SK-N-SH (cell line): ENCODE measurements around the gene MCF2L2. TPM values are rescaled to one million over a fixed set of nuclear protein-coding genes. Genes with fewer than 3 reads are reported as not detected.

ENCODE experiments used
- CTCF ChIA-PET: fragments of 300-600, 350-600 bp; formaldehyde crosslinking; extraction: SDS; loops from one replicate; lab custom pipeline; 2021; lab: Yijun Ruan, JAX
- POLR2A ChIA-PET: fragments of 350-600 bp; sonication (Branson Sonifier 250); formaldehyde crosslinking; extraction: SDS; loops from one replicate; lab custom pipeline; 2020; ENCODE audit warnings: antibody characterized with exemption, inconsistent platforms; lab: Yijun Ruan, JAX
- DNase-seq: peaks from one replicate; pipeline ENCODE4 v3.0.0; 2012
- H2AFZ ChIP-seq: fragments of 200-600 bp; sonication (generic); 2 replicates; pipeline ENCODE4 v1.8.1; 2016; ENCODE audit warnings: antibody characterized with exemption, mild to moderate bottlenecking, low read depth
- H3F3A ChIP-seq: fragments of 200-600 bp; sonication (generic); replicated peaks from 2 replicates; pipeline ENCODE3; 2016; ENCODE audit warnings: antibody characterized with exemption, mild to moderate bottlenecking; ENCODE audit not compliant: insufficient read depth
- H3K27ac ChIP-seq, 2 experiments: fragments of 200-500 bp in 1 of 2; fragments of 200-600 bp in 1 of 2; sonication (Bioruptor generic) in 1 of 2; sonication (generic), shearing (Covaris generic) in 1 of 2; 2 replicates each; pipeline versions ENCODE4 v1.5.1 to v1.6.1; 2014 to 2016; ENCODE audit warnings: low read depth in 2 of 2, inconsistent platforms in 1 of 2, low read length in 1 of 2, mild to moderate bottlenecking in 1 of 2, mixed read lengths in 1 of 2
- H3K27me3 ChIP-seq: fragments of 200-600 bp; sonication (generic), shearing (Covaris generic); 2 replicates; pipeline ENCODE4 v1.6.1; 2016; ENCODE audit warnings: mixed run types; ENCODE audit not compliant: insufficient read depth
- H3K36me3 ChIP-seq, 2 experiments: fragments of 200-500 bp in 1 of 2; fragments of 200-600 bp in 1 of 2; sonication (Bioruptor generic) in 1 of 2; sonication (generic) in 1 of 2; replicated peaks in 1 of 2; 2 replicates each; pipeline versions ENCODE3 to v1.5.1; 2014 to 2016; ENCODE audit warnings: low read length in 1 of 2, mild to moderate bottlenecking in 1 of 2; ENCODE audit not compliant: insufficient read depth in 2 of 2, control insufficient read depth in 1 of 2
- H3K4me1 ChIP-seq, 2 experiments: fragments of 200-500 bp in 1 of 2; fragments of 200-600 bp in 1 of 2; sonication (Bioruptor generic) in 1 of 2; sonication (generic), shearing (Covaris generic) in 1 of 2; 2 replicates each; pipeline versions ENCODE4 v1.5.1 to v1.6.1; 2014 to 2016; ENCODE audit warnings: low read depth in 1 of 2, low read length in 1 of 2, mixed run types in 1 of 2; ENCODE audit not compliant: insufficient read depth in 2 of 2, control insufficient read depth in 1 of 2
- H3K4me2 ChIP-seq: fragments of 200-600 bp; sonication (generic), shearing (Covaris generic); 2 replicates; pipeline ENCODE4 v1.6.1; 2017; ENCODE audit warnings: mixed run types
- H3K4me3 ChIP-seq, 2 experiments: fragments of 200-500 bp in 1 of 2; fragments of 200-600 bp in 1 of 2; sonication (Bioruptor generic) in 1 of 2; sonication (generic), shearing (Covaris generic) in 1 of 2; 2 replicates each; pipeline versions ENCODE4 v1.5.1 to v1.8.1; 2014 to 2016; ENCODE audit warnings: low read depth in 2 of 2, inconsistent platforms in 1 of 2, low read length in 1 of 2, mild to moderate bottlenecking in 1 of 2, mixed read lengths in 1 of 2, moderate library complexity in 1 of 2
- H3K79me2 ChIP-seq: fragments of 200-600 bp; sonication (generic); 2 replicates; pipeline ENCODE4 v1.8.1; 2017; ENCODE audit warnings: mild to moderate bottlenecking; ENCODE audit not compliant: insufficient read depth
- H3K9ac ChIP-seq: fragments of 200-600 bp; sonication (generic); 2 replicates; pipeline ENCODE4 v1.6.1; 2017; ENCODE audit warnings: mixed run types
- H3K9me2 ChIP-seq: fragments of 200-600 bp; sonication (generic); 2 replicates; pipeline ENCODE4 v1.6.1; 2017; ENCODE audit warnings: mixed run types
- H3K9me3 ChIP-seq: fragments of 200-600 bp; sonication (generic); 2 replicates; pipeline ENCODE4 v1.6.1; 2017; ENCODE audit warnings: mixed run types, mild to moderate bottlenecking, moderate library complexity
- H4K20me1 ChIP-seq: fragments of 200-600 bp; sonication (generic); 2 replicates; pipeline ENCODE4 v1.6.1; 2017; ENCODE audit warnings: mild to moderate bottlenecking, mixed run types; ENCODE audit not compliant: insufficient read depth
- ELF1 ChIP-seq: IDR thresholded peaks from 2 replicates; pipeline ENCODE4 v1.4.0; 2012
- EP300 ChIP-seq, 2 experiments: IDR thresholded peaks; 2 replicates each; pipeline versions ENCODE4 v1.4.0 to v1.6.1; 2012; ENCODE audit warnings: borderline replicate concordance in 1 of 2, low read depth in 1 of 2, low read length in 1 of 2
- EZH2phosphoT487 ChIP-seq: fragments of 200-600 bp; sonication (generic); IDR thresholded peaks from 2 replicates; pipeline ENCODE4 v1.6.1; 2017; ENCODE audit warnings: low read depth, mixed run types, mild to moderate bottlenecking, antibody characterized with exemption, moderate library complexity, borderline replicate concordance
- FOXJ3 ChIP-seq: sonication (generic); formaldehyde crosslinking; IDR thresholded peaks from 2 replicates; pipeline ENCODE4 v1.5.1; 2020; ENCODE audit warnings: mild to moderate bottlenecking, missing genetic modification reagents
- GABPA ChIP-seq: IDR thresholded peaks from 2 replicates; pipeline ENCODE4 v1.4.0; 2012; ENCODE audit warnings: low read depth, mild to moderate bottlenecking
- GATA2 ChIP-seq: sonication (generic); formaldehyde crosslinking; IDR thresholded peaks from 2 replicates; pipeline ENCODE4 v1.5.0; 2020; ENCODE audit warnings: mild to moderate bottlenecking, missing genetic modification reagents
- IRF3 ChIP-seq: fragments of 150-350 bp; IDR thresholded peaks from 2 replicates; pipeline ENCODE4 v1.6.1; 2016; ENCODE audit warnings: mild to moderate bottlenecking, low read depth, low read length
- JUND ChIP-seq: IDR thresholded peaks from 2 replicates; pipeline ENCODE4 v1.4.0; 2012
- MEF2A ChIP-seq: IDR thresholded peaks from 2 replicates; pipeline ENCODE4 v1.4.0; 2012; ENCODE audit warnings: low read depth, borderline replicate concordance
- MXI1 ChIP-seq: IDR thresholded peaks from 2 replicates; pipeline ENCODE4 v1.6.1; 2012; ENCODE audit warnings: mild to moderate bottlenecking, low read depth, low read length, improper control_type of control experiment
- RAD21 ChIP-seq: IDR thresholded peaks from 2 replicates; pipeline ENCODE4 v1.6.1; 2012; ENCODE audit warnings: mild to moderate bottlenecking, low read length
- REST ChIP-seq: IDR thresholded peaks from 2 replicates; pipeline ENCODE4 v1.6.1; 2012; ENCODE audit warnings: mild to moderate bottlenecking, low read depth, low read length, moderate library complexity
- RFX5 ChIP-seq: IDR thresholded peaks from 2 replicates; pipeline ENCODE4 v1.6.1; 2012; ENCODE audit warnings: mild to moderate bottlenecking, improper control_type of control experiment, low read length
- TAF1 ChIP-seq: IDR thresholded peaks from 2 replicates; pipeline ENCODE4 v1.6.1; 2012; ENCODE audit warnings: low read depth, mild to moderate bottlenecking, low read length, moderate library complexity, borderline replicate concordance
- YY1 ChIP-seq: IDR thresholded peaks from 2 replicates; pipeline ENCODE4 v1.4.0; 2012; ENCODE audit warnings: low read depth, mild to moderate bottlenecking
- WGBS: methylation state at CpG from one replicate; pipeline ENCODE4 v1.1.6; 2017; ENCODE audit warnings: low lambda C conversion rate; 5-methylcytosine and 5-hydroxymethylcytosine counted together
- polyA plus RNA-seq, 3 experiments: library from polyadenylated mRNA; depleted of rRNA; stranded (reverse); fragments of >200 nt; gene quantifications; 2 replicates each; pipeline ENCODE4 v1.2.3, GENCODE V29; 2012
- TF ChIP-seq, protein P1 (sequence below): IDR thresholded peaks from 2 replicates; pipeline ENCODE4 v1.4.0; 2012; ENCODE audit warnings: low read depth, borderline replicate concordance
- TF ChIP-seq, protein P2 (sequence below): fragments of 200-600 bp; sonication (generic); IDR thresholded peaks from 2 replicates; pipeline ENCODE4 v1.6.1; 2017; ENCODE audit warnings: antibody characterized with exemption, mild to moderate bottlenecking, moderate library complexity
- TF ChIP-seq, protein P3 (sequence below): IDR thresholded peaks from 2 replicates; pipeline ENCODE4; 2012

The MCF2L2 gene
- polyA plus RNA-seq, 1 of the 3 experiments (the other 2 are of a cell fraction), result 0.56 TPM

- Histone ChIP-seq H4K20me1 (no peaks in the 10 kb centered on the region), H3K9me2 (no peaks in the 10 kb centered on the region), H3K36me3 (no peaks in the 10 kb centered on the region), H3F3A (no peaks in the 10 kb centered on the region), H2AFZ (no peak overlapping the region), H3K4me3 (no peak overlapping the region), H3K9me3 (no peaks in the 10 kb centered on the region), H3K27ac (no peak overlapping the region), H3K4me2 (peak overlapping the region; percentile 14; the same call in 1 of the 2 replicates), H3K4me1 (peaks cover 0 to 11% of the 10 kb centered on the region in 2 experiments; a peak in 3 of 4 replicates), H3K27me3 (no peaks in the 10 kb centered on the region), H3K79me2 (no peaks in the 10 kb centered on the region), H3K9ac (no peak overlapping the region)
- TF ChIP-seq MXI1 (no peak), TAF1 (no peak), GATA2 (CRISPR knock-in tag) (no peak), REST (no peak), YY1 (no peak), RFX5 (no peak), EP300 (IDR thresholded peaks at IDR 0.05; ENCODE audit: borderline replicate concordance in 1 of 2, low read depth in 1 of 2, low read length in 1 of 2) (no peak)
- no peak for DNase-seq
- ChIA-PET CTCF (no interaction called here), POLR2A (no interaction called here)
- WGBS, result 82% methylated on average over 1 of the region's 1 CpG
Measured at GRCh38 chr3:183328164-183328563, 100.3 kb downstream of the MCF2L2 start.

GRCh38 chr3:183327343-183327742, 101.1 kb downstream of the MCF2L2 start:
- no peak for DNase-seq
- Histone ChIP-seq H3K27ac (no peak overlapping the region), H3K36me3 (no peaks in the 10 kb centered on the region), H3K27me3 (no peaks in the 10 kb centered on the region), H3K4me3 (no peak overlapping the region), H2AFZ (no peak overlapping the region), H3K4me1 (peaks cover 0 to 11% of the 10 kb centered on the region in 2 experiments; a peak in 3 of 4 replicates), H3K79me2 (no peaks in the 10 kb centered on the region), H3K9me3 (no peaks in the 10 kb centered on the region), H4K20me1 (no peaks in the 10 kb centered on the region), H3K4me2 (no peak overlapping the region), H3K9ac (no peak overlapping the region), H3K9me2 (no peaks in the 10 kb centered on the region), H3F3A (no peaks in the 10 kb centered on the region)
- CTCF ChIA-PET, result no interaction called here
- POLR2A ChIA-PET, result no interaction called here
- TF ChIP-seq, protein P1, sequence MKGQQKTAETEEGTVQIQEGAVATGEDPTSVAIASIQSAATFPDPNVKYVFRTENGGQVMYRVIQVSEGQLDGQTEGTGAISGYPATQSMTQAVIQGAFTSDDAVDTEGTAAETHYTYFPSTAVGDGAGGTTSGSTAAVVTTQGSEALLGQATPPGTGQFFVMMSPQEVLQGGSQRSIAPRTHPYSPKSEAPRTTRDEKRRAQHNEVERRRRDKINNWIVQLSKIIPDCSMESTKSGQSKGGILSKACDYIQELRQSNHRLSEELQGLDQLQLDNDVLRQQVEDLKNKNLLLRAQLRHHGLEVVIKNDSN, result no peak
- no peak for TF ChIP-seq YY1
- TF ChIP-seq, protein P2, sequence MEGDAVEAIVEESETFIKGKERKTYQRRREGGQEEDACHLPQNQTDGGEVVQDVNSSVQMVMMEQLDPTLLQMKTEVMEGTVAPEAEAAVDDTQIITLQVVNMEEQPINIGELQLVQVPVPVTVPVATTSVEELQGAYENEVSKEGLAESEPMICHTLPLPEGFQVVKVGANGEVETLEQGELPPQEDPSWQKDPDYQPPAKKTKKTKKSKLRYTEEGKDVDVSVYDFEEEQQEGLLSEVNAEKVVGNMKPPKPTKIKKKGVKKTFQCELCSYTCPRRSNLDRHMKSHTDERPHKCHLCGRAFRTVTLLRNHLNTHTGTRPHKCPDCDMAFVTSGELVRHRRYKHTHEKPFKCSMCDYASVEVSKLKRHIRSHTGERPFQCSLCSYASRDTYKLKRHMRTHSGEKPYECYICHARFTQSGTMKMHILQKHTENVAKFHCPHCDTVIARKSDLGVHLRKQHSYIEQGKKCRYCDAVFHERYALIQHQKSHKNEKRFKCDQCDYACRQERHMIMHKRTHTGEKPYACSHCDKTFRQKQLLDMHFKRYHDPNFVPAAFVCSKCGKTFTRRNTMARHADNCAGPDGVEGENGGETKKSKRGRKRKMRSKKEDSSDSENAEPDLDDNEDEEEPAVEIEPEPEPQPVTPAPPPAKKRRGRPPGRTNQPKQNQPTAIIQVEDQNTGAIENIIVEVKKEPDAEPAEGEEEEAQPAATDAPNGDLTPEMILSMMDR, result no peak
- TF ChIP-seq, protein P3, sequence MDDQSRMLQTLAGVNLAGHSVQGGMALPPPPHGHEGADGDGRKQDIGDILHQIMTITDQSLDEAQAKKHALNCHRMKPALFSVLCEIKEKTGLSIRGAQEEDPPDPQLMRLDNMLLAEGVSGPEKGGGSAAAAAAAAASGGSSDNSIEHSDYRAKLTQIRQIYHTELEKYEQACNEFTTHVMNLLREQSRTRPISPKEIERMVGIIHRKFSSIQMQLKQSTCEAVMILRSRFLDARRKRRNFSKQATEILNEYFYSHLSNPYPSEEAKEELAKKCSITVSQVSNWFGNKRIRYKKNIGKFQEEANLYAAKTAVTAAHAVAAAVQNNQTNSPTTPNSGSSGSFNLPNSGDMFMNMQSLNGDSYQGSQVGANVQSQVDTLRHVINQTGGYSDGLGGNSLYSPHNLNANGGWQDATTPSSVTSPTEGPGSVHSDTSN, result no peak
- no peak for TF ChIP-seq EP300 (IDR thresholded peaks at IDR 0.05; ENCODE audit: borderline replicate concordance in 1 of 2, low read depth in 1 of 2, low read length in 1 of 2)
- TF ChIP-seq RAD21, result no peak
- TF ChIP-seq EZH2phosphoT487, result no peak
- no peak for TF ChIP-seq RFX5
- no peak for TF ChIP-seq MEF2A
- no peak for TF ChIP-seq JUND
- no peak for TF ChIP-seq GABPA
- no peak for TF ChIP-seq IRF3
- TF ChIP-seq FOXJ3 (CRISPR knock-in tag), result no peak
- no peak for TF ChIP-seq ELF1
- TF ChIP-seq MXI1, result no peak
- WGBS, result 95% methylated on average over 5 of the region's 5 CpGs
